ENCODE measurements around the gene CIDEA.

Gene CIDEA

DNA sequence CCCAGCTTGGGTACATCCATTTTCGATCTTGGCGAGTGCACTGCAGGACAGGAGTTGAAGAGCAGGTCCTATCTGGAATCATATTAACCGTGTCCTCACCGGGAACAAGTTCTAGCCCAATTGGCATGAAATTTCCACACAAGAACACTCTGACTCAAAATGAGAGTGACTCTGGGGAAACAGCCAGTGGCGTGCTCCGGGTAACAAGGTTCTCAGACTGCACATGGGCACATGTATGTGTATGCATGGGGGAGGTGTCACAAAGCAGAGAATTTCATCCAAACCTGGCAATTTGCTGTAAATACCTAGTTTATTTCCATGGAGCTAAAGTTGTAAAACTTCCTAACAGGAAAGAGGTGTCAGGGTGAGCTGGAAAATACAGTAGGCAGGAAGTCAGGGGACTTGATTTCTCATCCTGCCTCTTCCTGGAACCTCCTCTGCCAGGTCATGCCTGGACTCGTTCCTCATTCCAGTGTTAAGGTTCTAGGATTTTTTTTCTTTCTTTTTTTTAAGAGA, 55.6 kb downstream of the CIDEA start:
- Histone ChIP-seq H3K4me1 (ENCODE audit: low read length) (peaks cover 9% of the 10 kb centered on the region), H4K20me1 (ENCODE audit: insufficient read depth, low read length) (no peaks in the 10 kb centered on the region), H3K36me3 (replicated peaks; ENCODE audit: insufficient read depth, low read length) (no peaks in the 10 kb centered on the region), H3K27me3 (replicated peaks; ENCODE audit: insufficient read depth, low read length) (peaks cover 15% of the 10 kb centered on the region), H3K79me2 (ENCODE audit: low read length) (no peaks in the 10 kb centered on the region), H3K27ac (ENCODE audit: low read length) (no peak overlapping the region), H3K9me2 (replicated peaks; ENCODE audit: insufficient read depth, low read length) (no peaks in the 10 kb centered on the region), H3K4me2 (ENCODE audit: low read depth, low read length) (no peak overlapping the region), H3F3A (ENCODE audit: insufficient read depth, low read length) (0 out of 2 replicates have a peak, but pooled peaks cover 4% of the 10 kb centered on the region), H3K9me3 (replicated peaks; ENCODE audit: insufficient read depth, low read length) (no peaks in the 10 kb centered on the region), H2AFZ (ENCODE audit: low read length) (no peak overlapping the region), H3K4me3 (ENCODE audit: low read length) (no peak overlapping the region), H3K9ac (ENCODE audit: low read length) (no peak overlapping the region)
- TF ChIP-seq EZH2 (optimal IDR thresholded peaks at IDR 0.05; ENCODE audit: low read depth, low read length) (no peak), EZH2phosphoT487 (IDR thresholded peaks at IDR 0.05; ENCODE audit: low read length) (no peak)
- TF ChIP-seq, protein P1, sequence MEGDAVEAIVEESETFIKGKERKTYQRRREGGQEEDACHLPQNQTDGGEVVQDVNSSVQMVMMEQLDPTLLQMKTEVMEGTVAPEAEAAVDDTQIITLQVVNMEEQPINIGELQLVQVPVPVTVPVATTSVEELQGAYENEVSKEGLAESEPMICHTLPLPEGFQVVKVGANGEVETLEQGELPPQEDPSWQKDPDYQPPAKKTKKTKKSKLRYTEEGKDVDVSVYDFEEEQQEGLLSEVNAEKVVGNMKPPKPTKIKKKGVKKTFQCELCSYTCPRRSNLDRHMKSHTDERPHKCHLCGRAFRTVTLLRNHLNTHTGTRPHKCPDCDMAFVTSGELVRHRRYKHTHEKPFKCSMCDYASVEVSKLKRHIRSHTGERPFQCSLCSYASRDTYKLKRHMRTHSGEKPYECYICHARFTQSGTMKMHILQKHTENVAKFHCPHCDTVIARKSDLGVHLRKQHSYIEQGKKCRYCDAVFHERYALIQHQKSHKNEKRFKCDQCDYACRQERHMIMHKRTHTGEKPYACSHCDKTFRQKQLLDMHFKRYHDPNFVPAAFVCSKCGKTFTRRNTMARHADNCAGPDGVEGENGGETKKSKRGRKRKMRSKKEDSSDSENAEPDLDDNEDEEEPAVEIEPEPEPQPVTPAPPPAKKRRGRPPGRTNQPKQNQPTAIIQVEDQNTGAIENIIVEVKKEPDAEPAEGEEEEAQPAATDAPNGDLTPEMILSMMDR (IDR thresholded peaks at IDR 0.05; ENCODE audit: low read length): no peak
- DNase-seq: no peak

DNA sequence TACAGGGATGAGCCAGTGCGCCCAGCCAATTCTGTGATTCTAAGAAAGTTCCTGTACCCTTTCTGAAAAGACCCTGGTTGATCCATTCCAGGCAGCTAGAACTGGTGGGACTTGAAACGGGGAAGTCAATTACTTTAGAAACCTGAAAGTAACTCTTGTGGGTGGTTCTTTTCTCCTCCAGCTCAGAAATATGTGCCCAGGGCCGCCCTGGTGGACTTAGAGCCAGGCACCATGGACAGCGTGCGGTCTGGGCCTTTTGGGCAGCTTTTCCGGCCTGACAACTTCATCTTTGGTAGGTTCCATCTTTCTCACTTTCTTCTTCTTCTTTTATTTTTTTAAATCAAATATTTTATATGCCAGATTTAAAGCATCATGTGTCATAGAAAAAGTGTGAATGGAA, 56.6 kb downstream of the CIDEA start:
- no peak overlapping the region for H3K4me3 ChIP-seq (ENCODE audit: low read length)
- no peaks in the 10 kb centered on the region for H3K9me2 ChIP-seq (replicated peaks; ENCODE audit: insufficient read depth, low read length)
- no peaks in the 10 kb centered on the region for H4K20me1 ChIP-seq (ENCODE audit: insufficient read depth, low read length)
- H3K9me3 ChIP-seq (replicated peaks; ENCODE audit: insufficient read depth, low read length): no peaks in the 10 kb centered on the region
- no peak for DNase-seq
- 0 out of 2 replicates have a peak, but pooled peaks cover 4% of the 10 kb centered on the region for H3F3A ChIP-seq (ENCODE audit: insufficient read depth, low read length)
- no peak overlapping the region for H3K4me2 ChIP-seq (ENCODE audit: low read depth, low read length)
- no peak overlapping the region for H2AFZ ChIP-seq (ENCODE audit: low read length)
- H3K9ac ChIP-seq (ENCODE audit: low read length): no peak overlapping the region
- TF ChIP-seq EZH2 (optimal IDR thresholded peaks at IDR 0.05; ENCODE audit: low read depth, low read length): no peak
- TF ChIP-seq, protein P1 (IDR thresholded peaks at IDR 0.05; ENCODE audit: low read length): no peak
- TF ChIP-seq EZH2phosphoT487 (IDR thresholded peaks at IDR 0.05; ENCODE audit: low read length): no peak
- H3K27ac ChIP-seq (ENCODE audit: low read length): no peak overlapping the region
- no peaks in the 10 kb centered on the region for H3K79me2 ChIP-seq (ENCODE audit: low read length)
- peaks cover 14% of the 10 kb centered on the region for H3K4me1 ChIP-seq (ENCODE audit: low read length)
- no peaks in the 10 kb centered on the region for H3K36me3 ChIP-seq (replicated peaks; ENCODE audit: insufficient read depth, low read length)
- peaks cover 15% of the 10 kb centered on the region for H3K27me3 ChIP-seq (replicated peaks; ENCODE audit: insufficient read depth, low read length)

DNA sequence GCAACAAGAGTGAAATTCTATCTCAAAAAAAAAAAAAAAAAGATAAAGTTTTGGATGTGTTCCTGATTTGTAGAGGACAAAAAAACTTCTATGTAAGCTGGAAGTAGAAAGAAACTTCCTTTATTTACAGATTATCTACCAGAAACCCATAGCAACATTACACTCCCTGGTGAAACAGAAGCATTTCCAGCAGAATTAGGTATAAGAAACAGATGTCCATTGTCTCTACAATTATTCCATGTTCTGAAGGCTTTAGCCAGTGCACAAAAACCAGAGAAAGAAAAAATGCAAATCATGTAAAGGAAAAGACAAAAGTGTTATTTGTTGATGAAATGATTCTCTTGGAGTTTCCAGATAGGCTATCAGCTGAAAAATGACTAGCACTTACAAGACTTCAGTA, 58.8 kb downstream of the CIDEA start:
- no peak overlapping the region for H2AFZ ChIP-seq (ENCODE audit: low read length)
- no peak overlapping the region for H3K4me3 ChIP-seq (ENCODE audit: low read length)
- H3F3A ChIP-seq (ENCODE audit: insufficient read depth, low read length): 0 out of 2 replicates have a peak, but pooled peaks cover 4% of the 10 kb centered on the region
- no peaks in the 10 kb centered on the region for H3K79me2 ChIP-seq (ENCODE audit: low read length)
- H4K20me1 ChIP-seq (ENCODE audit: insufficient read depth, low read length): no peaks in the 10 kb centered on the region
- no peaks in the 10 kb centered on the region for H3K9me2 ChIP-seq (replicated peaks; ENCODE audit: insufficient read depth, low read length)
- no peaks in the 10 kb centered on the region for H3K27me3 ChIP-seq (replicated peaks; ENCODE audit: insufficient read depth, low read length)
- TF ChIP-seq EZH2phosphoT487 (IDR thresholded peaks at IDR 0.05; ENCODE audit: low read length) (no peak), EZH2 (optimal IDR thresholded peaks at IDR 0.05; ENCODE audit: low read depth, low read length) (no peak)
- TF ChIP-seq, protein P1 (IDR thresholded peaks at IDR 0.05; ENCODE audit: low read length): no peak
- H3K9me3 ChIP-seq (replicated peaks; ENCODE audit: insufficient read depth, low read length): no peaks in the 10 kb centered on the region
- no peak overlapping the region for H3K27ac ChIP-seq (ENCODE audit: low read length)
- H3K4me2 ChIP-seq (ENCODE audit: low read depth, low read length): no peak overlapping the region
- DNase-seq: no peak
- peaks cover 14% of the 10 kb centered on the region for H3K4me1 ChIP-seq (ENCODE audit: low read length)
- no peak overlapping the region for H3K9ac ChIP-seq (ENCODE audit: low read length)
- no peaks in the 10 kb centered on the region for H3K36me3 ChIP-seq (replicated peaks; ENCODE audit: insufficient read depth, low read length)

All from MM.1S (cell line).